ENCODE results near the gene ERAS. TPM values are rescaled to one million over a fixed set of nuclear protein-coding genes. Genes with fewer than 3 reads are reported as not detected.
"Not testable (repeated sequence)": the region's sequence is repeated elsewhere in the genome, so short reads cannot be mapped to it uniquely, and the experiment has no call there.

The ERAS gene
- total RNA-seq, 4 donors from 2014 or later = not detected

DNA sequence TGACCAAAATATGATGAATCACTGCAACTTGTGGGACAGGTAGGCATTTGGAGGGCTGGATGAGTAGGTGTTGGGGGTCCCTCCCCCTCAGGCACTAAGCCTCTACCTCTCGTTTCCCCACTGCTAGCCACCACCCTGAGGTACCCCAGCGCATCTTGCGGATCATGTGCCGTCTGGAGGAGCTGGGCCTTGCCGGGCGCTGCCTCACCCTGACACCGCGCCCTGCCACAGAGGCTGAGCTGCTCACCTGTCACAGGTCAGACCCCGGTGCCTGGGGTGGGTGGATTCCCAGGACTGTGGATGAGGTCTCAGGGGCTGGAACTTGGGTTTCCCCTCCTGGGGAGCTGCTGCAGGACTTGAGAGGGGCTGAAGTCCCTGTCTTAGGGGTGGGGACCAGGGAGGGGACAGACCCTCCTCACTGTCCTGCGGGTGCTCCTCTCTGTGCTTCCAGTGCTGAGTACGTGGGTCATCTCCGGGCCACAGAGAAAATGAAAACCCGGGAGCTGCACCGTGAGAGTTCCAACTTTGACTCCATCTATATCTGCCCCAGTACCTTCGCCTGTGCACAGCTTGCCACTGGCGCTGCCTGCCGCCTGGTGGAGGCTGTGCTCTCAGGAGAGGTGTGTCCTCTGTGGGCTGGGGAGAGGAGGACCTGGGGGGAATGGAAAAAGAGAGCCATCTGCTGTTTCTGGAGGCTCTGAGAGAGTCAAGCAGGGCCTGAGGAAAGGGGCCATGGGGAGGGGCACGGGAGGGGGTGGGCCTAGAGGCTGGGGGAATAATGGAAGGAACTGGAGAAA is 10.1 kb upstream of the ERAS start:
- no peak overlapping the region for H3K27ac ChIP-seq
- H3K4me3 ChIP-seq = no peak overlapping the region
- H3K9me3 ChIP-seq = no peaks in the 10 kb centered on the region
- TF ChIP-seq EP300 (IDR thresholded peaks at IDR 0.05; ENCODE audit: low read depth) = no peak
- TF ChIP-seq POLR2A (IDR thresholded peaks at IDR 0.05) = no peak
- TF ChIP-seq POLR2AphosphoS5 (IDR thresholded peaks at IDR 0.05) = no peak
- TF ChIP-seq, protein P1, sequence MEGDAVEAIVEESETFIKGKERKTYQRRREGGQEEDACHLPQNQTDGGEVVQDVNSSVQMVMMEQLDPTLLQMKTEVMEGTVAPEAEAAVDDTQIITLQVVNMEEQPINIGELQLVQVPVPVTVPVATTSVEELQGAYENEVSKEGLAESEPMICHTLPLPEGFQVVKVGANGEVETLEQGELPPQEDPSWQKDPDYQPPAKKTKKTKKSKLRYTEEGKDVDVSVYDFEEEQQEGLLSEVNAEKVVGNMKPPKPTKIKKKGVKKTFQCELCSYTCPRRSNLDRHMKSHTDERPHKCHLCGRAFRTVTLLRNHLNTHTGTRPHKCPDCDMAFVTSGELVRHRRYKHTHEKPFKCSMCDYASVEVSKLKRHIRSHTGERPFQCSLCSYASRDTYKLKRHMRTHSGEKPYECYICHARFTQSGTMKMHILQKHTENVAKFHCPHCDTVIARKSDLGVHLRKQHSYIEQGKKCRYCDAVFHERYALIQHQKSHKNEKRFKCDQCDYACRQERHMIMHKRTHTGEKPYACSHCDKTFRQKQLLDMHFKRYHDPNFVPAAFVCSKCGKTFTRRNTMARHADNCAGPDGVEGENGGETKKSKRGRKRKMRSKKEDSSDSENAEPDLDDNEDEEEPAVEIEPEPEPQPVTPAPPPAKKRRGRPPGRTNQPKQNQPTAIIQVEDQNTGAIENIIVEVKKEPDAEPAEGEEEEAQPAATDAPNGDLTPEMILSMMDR (IDR thresholded peaks at IDR 0.05) = no peak
- DNase-seq = no peak
- in situ Hi-C loops (cut with MboI; ENCODE audit: low pct_ligation_motif_present in 1 of 4, low pct_unique_long_range_greater_than_20kb in 1 of 4, low sequenced_read_pairs in 3 of 4) (no loop called here), intact Hi-C loops (cut with DNase I; ENCODE audit: low total_unique reads) (no loop called here)
- WGBS, 2 donors (ENCODE audit: low coverage in 1 of 2) = 93% methylated on average over 18 of the region's 18 CpGs; no CpG with 5 or more reads in 1 of the 2 donors
- H3K4me1 ChIP-seq = no peaks in the 10 kb centered on the region
- no peaks in the 10 kb centered on the region for H3K27me3 ChIP-seq
- no peaks in the 10 kb centered on the region for H3K36me3 ChIP-seq

DNA sequence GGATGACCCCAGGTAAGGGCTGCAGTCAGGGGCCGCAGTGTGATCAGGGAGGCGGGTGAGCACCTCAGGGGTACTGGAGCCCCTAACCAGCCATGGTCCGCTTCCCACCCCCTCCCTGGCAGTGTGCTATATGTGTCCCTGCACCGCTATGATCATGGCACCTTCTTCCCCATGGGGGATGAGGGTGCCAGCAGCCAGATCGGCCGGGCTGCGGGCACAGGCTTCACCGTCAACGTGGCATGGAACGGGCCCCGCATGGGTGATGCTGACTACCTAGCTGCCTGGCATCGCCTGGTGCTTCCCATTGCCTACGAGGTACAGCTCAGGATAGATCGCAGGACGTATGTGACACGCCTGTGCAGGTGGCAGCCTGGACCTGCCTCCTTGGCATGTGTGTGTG is 8.2 kb upstream of the ERAS start:
- H3K27me3 ChIP-seq = no peaks in the 10 kb centered on the region
- no peak for DNase-seq
- TF ChIP-seq EP300 (IDR thresholded peaks at IDR 0.05; ENCODE audit: low read depth) (no peak), POLR2A (IDR thresholded peaks at IDR 0.05) (no peak), POLR2AphosphoS5 (IDR thresholded peaks at IDR 0.05) (no peak)
- TF ChIP-seq, protein P1 (IDR thresholded peaks at IDR 0.05) = no peak
- WGBS, 2 donors (ENCODE audit: low coverage in 1 of 2) = 97% methylated on average over 14 of the region's 16 CpGs; no CpG with 5 or more reads in 1 of the 2 donors
- in situ Hi-C loops (cut with MboI; ENCODE audit: low pct_ligation_motif_present in 1 of 4, low pct_unique_long_range_greater_than_20kb in 1 of 4, low sequenced_read_pairs in 3 of 4) (no loop called here), intact Hi-C loops (cut with DNase I; ENCODE audit: low total_unique reads) (no loop called here)
- H3K27ac ChIP-seq = no peak overlapping the region
- no peaks in the 10 kb centered on the region for H3K4me1 ChIP-seq
- no peaks in the 10 kb centered on the region for H3K9me3 ChIP-seq
- no peak overlapping the region for H3K4me3 ChIP-seq
- no peaks in the 10 kb centered on the region for H3K36me3 ChIP-seq

DNA sequence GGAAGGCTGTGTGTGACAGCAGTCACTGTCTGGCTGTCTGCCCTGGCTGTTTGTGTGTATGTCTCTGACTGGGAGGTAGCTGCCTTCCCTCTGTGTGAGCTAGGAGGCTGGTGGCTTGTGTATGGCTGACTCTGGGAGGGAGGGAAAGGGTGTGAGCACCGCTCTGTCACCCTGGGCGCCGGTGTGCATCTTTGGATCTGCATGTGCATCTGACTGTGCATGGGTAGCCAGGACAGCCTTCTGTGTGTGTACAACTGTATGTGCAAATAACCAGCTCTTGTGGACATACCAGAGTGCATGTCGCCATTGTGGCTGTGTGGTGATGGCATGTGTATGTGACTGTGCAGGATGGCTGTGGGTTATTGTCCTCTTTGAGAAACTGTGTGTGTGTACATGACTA is 7.4 kb upstream of the ERAS start:
- no peak for DNase-seq
- H3K36me3 ChIP-seq = no peaks in the 10 kb centered on the region
- H3K27ac ChIP-seq = no peak overlapping the region
- 74% methylated on average over 4 of the region's 4 CpGs; no CpG with 5 or more reads in 1 of the 2 donors for WGBS, 2 donors (ENCODE audit: low coverage in 1 of 2)
- intact Hi-C loops (cut with DNase I; ENCODE audit: low total_unique reads) (no loop called here), in situ Hi-C loops (cut with MboI; ENCODE audit: low pct_ligation_motif_present in 1 of 4, low pct_unique_long_range_greater_than_20kb in 1 of 4, low sequenced_read_pairs in 3 of 4) (no loop called here)
- no peaks in the 10 kb centered on the region for H3K9me3 ChIP-seq
- TF ChIP-seq POLR2A (IDR thresholded peaks at IDR 0.05) (no peak), EP300 (IDR thresholded peaks at IDR 0.05; ENCODE audit: low read depth) (no peak), POLR2AphosphoS5 (IDR thresholded peaks at IDR 0.05) (no peak)
- TF ChIP-seq, protein P1 (IDR thresholded peaks at IDR 0.05) = no peak
- no peak overlapping the region for H3K4me3 ChIP-seq
- no peaks in the 10 kb centered on the region for H3K4me1 ChIP-seq
- H3K27me3 ChIP-seq = no peaks in the 10 kb centered on the region

DNA sequence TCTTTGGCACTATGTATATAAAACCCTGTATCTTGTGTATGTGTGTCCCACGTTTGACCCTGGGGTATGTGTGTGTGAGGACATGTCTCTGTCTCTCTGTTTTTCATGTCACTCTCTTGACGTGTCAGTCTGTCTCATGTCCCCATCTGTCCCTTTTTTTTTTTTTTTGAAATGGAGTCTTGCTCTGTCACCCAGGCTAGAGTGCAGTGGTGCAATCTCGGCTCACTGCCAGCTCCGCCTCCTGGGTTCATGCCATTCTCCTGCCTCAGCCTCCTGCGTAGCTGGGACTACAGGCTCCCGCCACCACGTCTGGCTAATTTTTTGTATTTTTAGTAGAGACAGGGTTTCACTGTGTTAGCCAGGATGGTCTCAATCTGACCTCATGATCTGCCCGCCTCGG is 6.9 kb upstream of the ERAS start:
- DNase-seq; H3K4me1 ChIP-seq; in situ Hi-C loops (cut with MboI; ENCODE audit: low pct_ligation_motif_present in 1 of 4, low pct_unique_long_range_greater_than_20kb in 1 of 4, low sequenced_read_pairs in 3 of 4); H3K36me3 ChIP-seq; H3K4me3 ChIP-seq; H3K9me3 ChIP-seq; H3K27me3 ChIP-seq; H3K27ac ChIP-seq; intact Hi-C loops (cut with DNase I; ENCODE audit: low total_unique reads): not testable (repeated sequence)
- 81% methylated on average over 9 of the region's 9 CpGs; no CpG with 5 or more reads in 1 of the 2 donors for WGBS, 2 donors (ENCODE audit: low coverage in 1 of 2)

Measured in transverse colon (tissue), 4 donors.